IMR-90 (cell line): ENCODE results near the gene TRAF1. TPM values are rescaled to one million over a fixed set of nuclear protein-coding genes. Genes with fewer than 3 reads are reported as not detected.
A peak's percentile ranks its signal among the peaks of the same experiment; 100 is the strongest.

Experiments
- ATAC-seq: fragments of 200-7000 bp; cut with Tn5 transposase; 2 replicates; pipeline ENCODE4 v1.9.1; 2020; ENCODE audit warnings: low read depth, mild to moderate bottlenecking, moderate library complexity
- BruUV-seq: library from RNA; stranded (reverse); fragments of 400-500 nt; replicated peaks from 2 replicates; lab custom pipeline; 2021; lab: Mats Ljungman, UMichigan
- CTCF ChIA-PET: fragments of 300-600 bp; formaldehyde crosslinking; extraction: SDS; loops from one replicate; lab custom pipeline; 2021; ENCODE audit warnings: antibody characterized with exemption; lab: Yijun Ruan, JAX
- POLR2A ChIA-PET: fragments of 300-600 bp; sonication (Branson Sonifier 250); formaldehyde crosslinking; loops from one replicate; lab custom pipeline; 2022; ENCODE audit warnings: antibody characterized with exemption; ENCODE audit not compliant: unreplicated experiment; lab: Charles Lee
- DNase-seq: peaks from one replicate; pipeline ENCODE4 v3.0.0; 2013
- H2AFZ ChIP-seq: replicated peaks from 2 replicates; pipeline ENCODE3; 2013; ENCODE audit warnings: low read length, mild to moderate bottlenecking; ENCODE audit not compliant: poor library complexity
- H2AK5ac ChIP-seq: 2 replicates; pipeline ENCODE4 v1.6.1; 2013; ENCODE audit warnings: low read depth, low read length, inconsistent platforms
- H2AK9ac ChIP-seq: replicated peaks from 2 replicates; pipeline ENCODE3; 2013; ENCODE audit warnings: mild to moderate bottlenecking, low read depth, low read length, moderate library complexity; ENCODE audit not compliant: poor library complexity
- H2BK120ac ChIP-seq: 2 replicates; pipeline ENCODE4 v1.6.1; 2013; ENCODE audit warnings: low read depth, low read length, inconsistent platforms
- H2BK15ac ChIP-seq: 3 replicates; pipeline ENCODE4 v1.6.1; 2013; ENCODE audit warnings: low read depth, low read length, inconsistent platforms
- H2BK20ac ChIP-seq: 2 replicates; pipeline ENCODE4 v1.6.1; 2013; ENCODE audit warnings: low read depth, mild to moderate bottlenecking, inconsistent platforms, low read length, moderate library complexity
- H2BK5ac ChIP-seq: 2 replicates; pipeline ENCODE4 v1.6.1; 2013; ENCODE audit warnings: mild to moderate bottlenecking, low read depth, low read length, inconsistent platforms; ENCODE audit not compliant: poor library complexity, severe bottlenecking
- H3K14ac ChIP-seq: replicated peaks from 2 replicates; pipeline ENCODE4 v1.6.1; 2013; ENCODE audit warnings: low read depth, low read length, inconsistent platforms
- H3K18ac ChIP-seq: 2 replicates; pipeline ENCODE4 v1.6.1; 2013; ENCODE audit warnings: low read depth, low read length, control low read depth
- H3K23ac ChIP-seq: 2 replicates; pipeline ENCODE4 v1.6.1; 2013; ENCODE audit warnings: low read depth, low read length, inconsistent platforms
- H3K27ac ChIP-seq: 2 replicates; pipeline ENCODE4 v1.5.1; 2013; ENCODE audit warnings: mild to moderate bottlenecking, control low read depth, low read length; ENCODE audit not compliant: insufficient read depth
- H3K27me3 ChIP-seq: 2 replicates; pipeline ENCODE4 v1.6.1; 2013; ENCODE audit warnings: low read length; ENCODE audit not compliant: control insufficient read depth, insufficient read depth
- H3K36me3 ChIP-seq: 2 replicates; pipeline ENCODE4 v1.6.1; 2013; ENCODE audit warnings: low read length, mixed read lengths; ENCODE audit not compliant: control insufficient read depth, insufficient read depth
- H3K4ac ChIP-seq: 2 replicates; pipeline ENCODE4 v1.6.1; 2013; ENCODE audit warnings: low read depth, low read length, inconsistent platforms
- H3K4me1 ChIP-seq: 2 replicates; pipeline ENCODE4 v1.6.1; 2013; ENCODE audit warnings: low read length, mixed read lengths; ENCODE audit not compliant: control insufficient read depth, insufficient read depth
- H3K4me2 ChIP-seq: 2 replicates; pipeline ENCODE4 v1.6.1; 2013; ENCODE audit warnings: low read depth, mild to moderate bottlenecking, control low read depth, low read length, moderate library complexity
- H3K4me3 ChIP-seq: 2 replicates; pipeline ENCODE4 v1.5.1; 2013; ENCODE audit warnings: low read depth, mild to moderate bottlenecking, control low read depth, low read length, moderate library complexity; ENCODE audit not compliant: insufficient read depth
- H3K56ac ChIP-seq: 2 replicates; pipeline ENCODE4 v1.6.1; 2013; ENCODE audit warnings: low read length, inconsistent platforms; ENCODE audit not compliant: insufficient read depth; ENCODE audit errors: extremely low read depth
- H3K79me1 ChIP-seq, 2 experiments: 2 replicates each; pipeline ENCODE4 v1.6.1; 2013; ENCODE audit warnings: low read length in 2 of 2, inconsistent platforms in 1 of 2, low read depth in 1 of 2
- H3K9ac ChIP-seq: 2 replicates; pipeline ENCODE4 v1.6.1; 2013; ENCODE audit warnings: low read depth, low read length, control low read depth
- H3K9me1 ChIP-seq: 2 replicates; pipeline ENCODE4 v1.6.1; 2013; ENCODE audit warnings: low read length, inconsistent platforms; ENCODE audit not compliant: insufficient read depth
- H3K9me3 ChIP-seq: 2 replicates; pipeline ENCODE4 v1.6.1; 2013; ENCODE audit warnings: low read length; ENCODE audit not compliant: control insufficient read depth, insufficient read depth
- H4K20me1 ChIP-seq: 2 replicates; pipeline ENCODE4 v1.6.1; 2013; ENCODE audit warnings: low read length, inconsistent platforms; ENCODE audit not compliant: insufficient read depth
- H4K5ac ChIP-seq: 2 replicates; pipeline ENCODE4 v1.6.1; 2013; ENCODE audit warnings: mild to moderate bottlenecking, low read depth, low read length, control low read depth
- H4K8ac ChIP-seq, 2 experiments: 2 replicates each; pipeline ENCODE4 v1.6.1; 2013; ENCODE audit warnings: low read depth in 2 of 2, low read length in 2 of 2, control low read depth in 1 of 2, inconsistent platforms in 1 of 2
- H4K91ac ChIP-seq: 2 replicates; pipeline ENCODE4 v1.6.1; 2013; ENCODE audit warnings: low read depth, low read length, inconsistent platforms; ENCODE audit not compliant: insufficient read depth
- BHLHE40 ChIP-seq: fragments of 150-350 bp; IDR thresholded peaks from 2 replicates; pipeline ENCODE4 v1.6.1; 2016; ENCODE audit warnings: mild to moderate bottlenecking, low read depth, low read length
- CEBPB ChIP-seq: IDR thresholded peaks from 2 replicates; pipeline ENCODE4 v1.6.1; 2012; ENCODE audit warnings: low read depth, low read length, improper control_type of control experiment
- MAZ ChIP-seq: IDR thresholded peaks from 2 replicates; pipeline ENCODE4 v1.6.1; 2012; ENCODE audit warnings: low read depth, mild to moderate bottlenecking, low read length, improper control_type of control experiment, moderate library complexity, borderline replicate concordance
- MXI1 ChIP-seq: IDR thresholded peaks from 2 replicates; pipeline ENCODE4 v1.6.1; 2012; ENCODE audit warnings: low read depth, mild to moderate bottlenecking, low read length, moderate library complexity, borderline replicate concordance
- NFE2L2 ChIP-seq: fragments of 150-350 bp; IDR thresholded peaks from 2 replicates; pipeline ENCODE4 v1.6.1; 2016; ENCODE audit warnings: low read depth, mild to moderate bottlenecking, low read length
- WGBS, 2 experiments: methylation state at CpG; one replicate each; pipeline versions ENCODE4 v1.1.5 to v1.1.7; 2013; ENCODE audit warnings: missing lambda C conversion rate in 2 of 2; ENCODE audit not compliant: insufficient read length in 1 of 2; ENCODE audit errors: extremely low coverage in 2 of 2; 5-methylcytosine and 5-hydroxymethylcytosine counted together
- dilution Hi-C: fragments of 300-500 bp; cut with HindIII; formaldehyde crosslinking; loops from one replicate; pipeline ENCODE4 v1.14.3; 2018; ENCODE audit warnings: low sequenced_read_pairs; ENCODE audit not compliant: unreplicated experiment
- in situ Hi-C: fragments of 300-500 bp; cut with MboI; formaldehyde crosslinking; loops from 3 replicates; pipeline ENCODE4 v1.14.3; 2019; ENCODE audit warnings: low sequenced_read_pairs, inconsistent platforms, mixed read lengths
- intact Hi-C: fragments of 100-400 bp; cut with micrococcal nuclease; formaldehyde crosslinking; loops from 2 replicates; pipeline ENCODE4 v1.10.0; 2022
- polyA plus RNA-seq, 3 experiments: library from polyadenylated mRNA; depleted of rRNA; stranded (reverse); fragments of >200 nt; gene quantifications; 2 replicates each; pipeline ENCODE4 v1.2.3, GENCODE V29; 2012; ENCODE audit warnings: low replicate concordance in 1 of 3
- total RNA-seq: library from RNA; depleted of rRNA; stranded (reverse); fragments of >200 nt; gene quantifications from 2 replicates; pipeline ENCODE4 v1.2.3, GENCODE V29; 2012
- TF ChIP-seq, protein P1 (sequence below): fragments of 150-350 bp; IDR thresholded peaks from 2 replicates; pipeline ENCODE4 v1.6.1; 2016; ENCODE audit warnings: low read depth, mild to moderate bottlenecking, low read length, moderate library complexity, borderline replicate concordance
- TF ChIP-seq, protein P2 (sequence below): conservative IDR thresholded peaks from 2 replicates; pipeline ENCODE4 v1.5.1; 2012; ENCODE audit warnings: mild to moderate bottlenecking, low read depth, low read length, improper control_type of control experiment

Gene TRAF1
- total and polyA plus RNA-seq, 2 of the 4 experiments (the other 2 are of a cell fraction), result 3.9 to 4.1 TPM

DNA sequence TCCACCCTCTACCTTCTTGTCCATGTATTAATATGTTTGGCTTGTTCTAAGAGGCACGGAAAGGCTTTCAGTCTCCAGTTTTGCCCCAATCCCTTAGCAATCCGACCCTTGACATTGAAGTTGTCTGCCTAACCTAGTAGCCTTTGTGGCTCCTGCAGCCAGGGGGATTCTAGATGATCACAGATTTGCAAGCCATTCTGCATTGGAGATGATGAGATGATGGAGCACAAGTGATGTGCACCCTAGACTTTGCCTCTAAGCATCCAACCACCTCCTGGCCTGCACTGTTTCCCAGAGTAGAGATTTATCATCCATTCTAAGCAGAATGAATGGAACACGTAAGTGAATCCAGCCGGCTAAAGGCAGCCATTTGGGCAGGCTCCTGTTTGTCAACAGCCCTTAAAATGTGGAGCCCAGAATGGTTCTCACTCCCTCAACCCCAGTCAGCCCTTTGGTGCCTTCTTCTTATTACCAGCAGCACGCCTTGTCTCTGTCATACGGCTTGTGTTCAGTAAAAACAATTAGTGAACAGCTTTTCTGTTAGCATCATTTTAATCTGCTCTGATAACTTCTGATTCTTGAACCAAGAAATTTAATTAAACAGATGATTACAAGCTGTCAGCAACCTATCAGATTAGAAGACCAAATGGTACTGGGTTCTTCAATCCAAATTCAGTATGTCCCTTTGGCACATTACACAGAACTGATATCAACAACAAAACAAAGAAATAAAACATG, 5.7 kb upstream of the TRAF1 start:
- Histone ChIP-seq H3K9ac (no peak overlapping the region), H3K4me3 (no peak overlapping the region), H4K5ac (peak overlapping the region; percentile 37), H2AFZ (peak overlapping the region; percentile 72), H3K4me1 (peaks cover 33% of the 10 kb centered on the region), H2AK9ac (peak overlapping the region; percentile 73), H3K56ac (peak overlapping the region; percentile 59; the same call in 1 of the 2 replicates), H4K8ac (peak overlapping the region; percentile 97 to 98), H3K9me3 (no peaks in the 10 kb centered on the region), H3K9me1 (peaks cover 12% of the 10 kb centered on the region), H2BK15ac (peak overlapping the region; percentile 95), H3K79me1 (peaks cover 0 to 18% of the 10 kb centered on the region in 2 experiments; a peak in 1 of 4 replicates), H3K27ac (peak overlapping the region; percentile 40), H3K4ac (peak overlapping the region; percentile 97), H3K14ac (peak overlapping the region; percentile 77), H4K91ac (peak overlapping the region; percentile 89), H3K18ac (peak overlapping the region; percentile 71; the same call in 1 of the 2 replicates), H2BK120ac (peak overlapping the region; percentile 89), H2BK20ac (peak overlapping the region; percentile 99), H3K23ac (peak overlapping the region; percentile 88), H2AK5ac (peak overlapping the region; percentile 73), H3K4me2 (peak overlapping the region; percentile 28), H4K20me1 (no peaks in the 10 kb centered on the region), H2BK5ac (peak overlapping the region; percentile 88), H3K36me3 (no peaks in the 10 kb centered on the region), H3K27me3 (no peaks in the 10 kb centered on the region)
- intact Hi-C loops (no loop called here), in situ Hi-C loops (no loop called here), dilution Hi-C loops (no loop called here)
- ChIA-PET CTCF (interaction anchor here (0.6 kb wide), 1 partner anchor 33 kb away, joined by 6 read pairs; no protein-coding TSS in a partner anchor), POLR2A (interaction anchor here (0.6 to 0.7 kb wide), 2 partner anchors 10 to 276 kb away, joined by 6 to 27 read pairs; no protein-coding TSS in a partner anchor)
- 100% methylated on average over 3 of the region's 6 CpGs; no CpG with 5 or more reads in 1 of the 2 experiments for WGBS, 2 experiments
- no peak for ATAC-seq
- DNase-seq, result no peak
- no TSS peak for BruUV-seq
- TF ChIP-seq MAZ (no peak), MXI1 (no peak), CEBPB (no peak), NFE2L2 (no peak), BHLHE40 (no peak)
- TF ChIP-seq, protein P1, sequence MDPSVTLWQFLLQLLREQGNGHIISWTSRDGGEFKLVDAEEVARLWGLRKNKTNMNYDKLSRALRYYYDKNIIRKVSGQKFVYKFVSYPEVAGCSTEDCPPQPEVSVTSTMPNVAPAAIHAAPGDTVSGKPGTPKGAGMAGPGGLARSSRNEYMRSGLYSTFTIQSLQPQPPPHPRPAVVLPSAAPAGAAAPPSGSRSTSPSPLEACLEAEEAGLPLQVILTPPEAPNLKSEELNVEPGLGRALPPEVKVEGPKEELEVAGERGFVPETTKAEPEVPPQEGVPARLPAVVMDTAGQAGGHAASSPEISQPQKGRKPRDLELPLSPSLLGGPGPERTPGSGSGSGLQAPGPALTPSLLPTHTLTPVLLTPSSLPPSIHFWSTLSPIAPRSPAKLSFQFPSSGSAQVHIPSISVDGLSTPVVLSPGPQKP, result no peak
- TF ChIP-seq, protein P2, sequence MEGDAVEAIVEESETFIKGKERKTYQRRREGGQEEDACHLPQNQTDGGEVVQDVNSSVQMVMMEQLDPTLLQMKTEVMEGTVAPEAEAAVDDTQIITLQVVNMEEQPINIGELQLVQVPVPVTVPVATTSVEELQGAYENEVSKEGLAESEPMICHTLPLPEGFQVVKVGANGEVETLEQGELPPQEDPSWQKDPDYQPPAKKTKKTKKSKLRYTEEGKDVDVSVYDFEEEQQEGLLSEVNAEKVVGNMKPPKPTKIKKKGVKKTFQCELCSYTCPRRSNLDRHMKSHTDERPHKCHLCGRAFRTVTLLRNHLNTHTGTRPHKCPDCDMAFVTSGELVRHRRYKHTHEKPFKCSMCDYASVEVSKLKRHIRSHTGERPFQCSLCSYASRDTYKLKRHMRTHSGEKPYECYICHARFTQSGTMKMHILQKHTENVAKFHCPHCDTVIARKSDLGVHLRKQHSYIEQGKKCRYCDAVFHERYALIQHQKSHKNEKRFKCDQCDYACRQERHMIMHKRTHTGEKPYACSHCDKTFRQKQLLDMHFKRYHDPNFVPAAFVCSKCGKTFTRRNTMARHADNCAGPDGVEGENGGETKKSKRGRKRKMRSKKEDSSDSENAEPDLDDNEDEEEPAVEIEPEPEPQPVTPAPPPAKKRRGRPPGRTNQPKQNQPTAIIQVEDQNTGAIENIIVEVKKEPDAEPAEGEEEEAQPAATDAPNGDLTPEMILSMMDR, result no peak
